Right lobe of liver (tissue), 4 donors: ENCODE results near the gene KLF12.

Source experiments
- CTCF ChIP-seq, 4 donors: fragments of 200-600 bp in 3 of 4; fragments of 450-650 bp in 1 of 4; IDR thresholded peaks; one replicate each; pipeline versions ENCODE4 v1.5.1 to v1.8.0; 2016 to 2022; ENCODE audit warnings: antibody characterized with exemption in 4 of 4, mild to moderate bottlenecking in 2 of 4
- POLR2A ChIP-seq: fragments of 450-650 bp; IDR thresholded peaks from one replicate; pipeline ENCODE4 v1.6.1; 2017; ENCODE audit warnings: antibody characterized with exemption, mild to moderate bottlenecking
- donor health status: DM: no; HTN: no; CAD: no.
- donor health status: DM: no; HTN: no; CAD: no.
- donor health status: DM: no; HTN: yes; CAD: no.

DNA sequence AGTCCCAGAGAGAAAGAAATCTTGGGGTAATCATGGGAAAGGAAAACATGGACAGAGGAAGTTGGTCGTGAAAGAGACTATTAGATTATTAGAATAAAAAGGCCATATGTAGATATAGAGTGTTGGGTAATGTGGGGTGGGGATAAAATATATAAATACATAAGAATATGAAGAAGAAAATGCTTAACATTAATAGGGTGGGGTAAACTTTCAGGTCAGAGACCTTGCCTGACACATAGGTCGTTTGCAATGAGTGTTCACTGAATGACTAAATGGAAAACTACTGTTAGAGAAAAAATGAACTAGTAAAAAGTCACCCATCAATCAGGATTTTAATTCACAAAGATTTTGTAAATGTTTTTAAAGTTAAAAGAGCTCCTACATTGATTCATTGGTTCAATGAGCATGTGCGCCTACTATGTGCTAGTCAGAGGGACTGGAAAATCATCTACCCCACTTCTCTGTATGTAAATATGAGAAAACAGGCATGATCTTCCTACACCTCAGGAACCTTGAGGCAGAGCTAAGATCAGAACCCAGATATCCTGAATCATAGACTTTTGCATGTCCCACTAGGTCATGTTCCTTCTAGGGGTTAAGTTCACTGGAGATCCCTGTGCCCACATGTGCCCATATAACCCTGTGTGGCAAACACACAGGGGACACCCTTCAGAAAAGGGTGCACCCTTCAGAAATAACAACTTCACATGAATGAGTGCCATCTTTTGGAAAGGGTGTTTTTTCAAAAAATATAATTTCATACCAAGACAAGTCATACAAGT lies 24.6 kb upstream of the KLF12 start:
- no peak for TF ChIP-seq CTCF (IDR thresholded peaks at IDR 0.05)
- no peak for TF ChIP-seq POLR2A
